CD4-positive, CD25-positive, alpha-beta regulatory T cell (primary cell): Measurements from ENCODE around the gene ARRDC3. TPM values are rescaled to one million over a fixed set of nuclear protein-coding genes. Genes with fewer than 3 reads are reported as not detected.

Experiments used
- ATAC-seq, 2 donors: fragments of 150-1000 bp; cut with Tn5 transposase; one replicate each; pipeline ENCODE4 v1.10.0; 2021; ENCODE audit warnings: low read depth in 2 of 2, moderate number of reproducible peaks in 2 of 2, moderate library complexity in 1 of 2
- DNase-seq, 3 donors: peaks; one replicate each; pipeline versions ENCODE4 v3.0.0 to v3.0.0-alpha.2; 2012 to 2022; ENCODE audit warnings: mixed read lengths in 1 of 3
- H3K27ac ChIP-seq: one replicate; pipeline ENCODE4 v1.7.0; 2013; ENCODE audit warnings: mild to moderate bottlenecking, low read length; ENCODE audit not compliant: insufficient read depth, poor library complexity, severe bottlenecking
- H3K27me3 ChIP-seq: one replicate; pipeline ENCODE4 v1.7.0; 2013; ENCODE audit warnings: low read length; ENCODE audit not compliant: control insufficient read depth, insufficient read depth
- H3K36me3 ChIP-seq: one replicate; pipeline ENCODE4 v1.7.0; 2013; ENCODE audit warnings: mild to moderate bottlenecking, low read length, moderate library complexity; ENCODE audit not compliant: control insufficient read depth, insufficient read depth
- H3K4me1 ChIP-seq: 2 replicates; pipeline ENCODE4 v1.7.0; 2013; ENCODE audit warnings: mild to moderate bottlenecking, low read length; ENCODE audit not compliant: insufficient read depth, control insufficient read depth, poor library complexity, severe bottlenecking
- H3K4me3 ChIP-seq: one replicate; pipeline ENCODE4 v1.7.0; 2013; ENCODE audit warnings: low read depth, mild to moderate bottlenecking, low read length, moderate library complexity
- H3K9me3 ChIP-seq, 2 experiments: 1 replicate in 1 of 2; 2 replicates in 1 of 2; pipeline ENCODE4 v1.7.0; 2013; ENCODE audit warnings: low read length in 2 of 2, mild to moderate bottlenecking in 1 of 2, moderate library complexity in 1 of 2; ENCODE audit not compliant: control insufficient read depth in 2 of 2
- H3K27ac Mint-ChIP-seq, 3 donors: one replicate each; pipeline ENCODE4 v1.8.0; 2020 to 2022; ENCODE audit warnings: mild to moderate bottlenecking in 3 of 3, mixed read lengths in 3 of 3, moderate library complexity in 2 of 3
- H3K27me3 Mint-ChIP-seq: one replicate; pipeline ENCODE4 v1.8.0; 2022; ENCODE audit warnings: mild to moderate bottlenecking, mixed read lengths
- H3K36me3 Mint-ChIP-seq: one replicate; pipeline ENCODE4 v1.8.0; 2020; ENCODE audit warnings: mixed read lengths
- H3K4me1 Mint-ChIP-seq, 4 donors: one replicate each; pipeline ENCODE4 v1.8.0; 2020 to 2022; ENCODE audit warnings: mixed read lengths in 4 of 4, mild to moderate bottlenecking in 1 of 4
- H3K4me3 Mint-ChIP-seq, 4 donors: one replicate each; pipeline ENCODE4 v1.8.0; 2020 to 2022; ENCODE audit warnings: mild to moderate bottlenecking in 4 of 4, mixed read lengths in 4 of 4, moderate library complexity in 3 of 4
- H3K9me3 Mint-ChIP-seq, 7 donors: one replicate each; pipeline ENCODE4 v1.8.0; 2020 to 2022; ENCODE audit warnings: mixed read lengths in 7 of 7, mild to moderate bottlenecking in 3 of 7, moderate library complexity in 2 of 7
- polyA plus RNA-seq, 4 donors: library from polyadenylated mRNA; unstranded; fragments of 300-500 nt; fragmentation: Illumina TruSeq; gene quantifications; one replicate each; pipeline ENCODE4 v1.2.3, GENCODE V29; 2021
- total RNA-seq: library from RNA; stranded (reverse); gene quantifications from one replicate; pipeline ENCODE4 v1.2.3, GENCODE V29; 2022

The ARRDC3 gene
- total and polyA plus RNA-seq, 5 donors from 2014 or later = 102 to 228 (median 187) TPM

DNA sequence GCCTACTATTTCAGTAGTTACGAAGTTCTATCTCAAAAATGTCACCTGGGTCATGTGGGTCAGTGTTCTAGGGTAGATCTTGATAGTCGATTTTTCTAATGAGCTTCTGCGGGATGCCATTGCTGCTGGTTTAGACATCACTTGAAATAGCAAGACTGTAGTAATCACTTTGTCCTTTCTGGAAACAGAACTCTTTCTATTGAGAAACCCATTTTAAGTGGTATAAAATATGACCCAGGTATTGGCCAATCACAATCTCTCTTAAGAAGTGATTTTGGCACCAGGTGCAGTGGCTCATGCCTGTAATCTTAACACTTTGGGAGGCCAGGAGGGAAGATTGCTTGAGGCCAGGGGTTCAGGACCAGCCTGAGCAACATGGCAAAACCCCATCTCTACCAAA is 17.6 kb downstream of the ARRDC3 start:
- Mint-ChIP-seq H3K36me3 (peaks cover 17% of the 10 kb centered on the region), H3K4me1 (peaks cover 15 to 30% (median 23%) of the 10 kb centered on the region in 4 donors), H3K4me3 (no peak overlapping the region), H3K27ac (no peak overlapping the region), H3K27me3 (peaks cover 4% of the 10 kb centered on the region), H3K9me3 (peaks cover 0 to 15% (median 6%) of the 10 kb centered on the region in 7 donors)
- DNase-seq (no peak), ATAC-seq (no peak)
- Histone ChIP-seq H3K4me3 (no peak overlapping the region), H3K4me1 (no peaks in the 10 kb centered on the region), H3K36me3 (peaks cover 35% of the 10 kb centered on the region), H3K27me3 (no peaks in the 10 kb centered on the region), H3K9me3 (peaks cover 8 to 15% of the 10 kb centered on the region in 2 experiments), H3K27ac (no peak overlapping the region)

- Mint-ChIP-seq H3K27me3 (peaks cover 4% of the 10 kb centered on the region), H3K27ac (no peak overlapping the region), H3K4me3 (no peak overlapping the region), H3K4me1 (peaks cover 0 to 14% (median 10%) of the 10 kb centered on the region in 4 donors), H3K9me3 (peaks cover 0 to 16% (median 6%) of the 10 kb centered on the region in 7 donors), H3K36me3 (peaks cover 2% of the 10 kb centered on the region)
- Histone ChIP-seq H3K27ac (no peak overlapping the region), H3K4me1 (no peaks in the 10 kb centered on the region), H3K27me3 (peaks cover 3% of the 10 kb centered on the region), H3K9me3 (peaks cover 10 to 16% of the 10 kb centered on the region in 2 experiments), H3K36me3 (peaks cover 11% of the 10 kb centered on the region), H3K4me3 (no peak overlapping the region)
- DNase-seq (no peak), ATAC-seq (no peak)
Measured at GRCh38 chr5:91362935-91363334, 20.2 kb downstream of the ARRDC3 start.

DNA sequence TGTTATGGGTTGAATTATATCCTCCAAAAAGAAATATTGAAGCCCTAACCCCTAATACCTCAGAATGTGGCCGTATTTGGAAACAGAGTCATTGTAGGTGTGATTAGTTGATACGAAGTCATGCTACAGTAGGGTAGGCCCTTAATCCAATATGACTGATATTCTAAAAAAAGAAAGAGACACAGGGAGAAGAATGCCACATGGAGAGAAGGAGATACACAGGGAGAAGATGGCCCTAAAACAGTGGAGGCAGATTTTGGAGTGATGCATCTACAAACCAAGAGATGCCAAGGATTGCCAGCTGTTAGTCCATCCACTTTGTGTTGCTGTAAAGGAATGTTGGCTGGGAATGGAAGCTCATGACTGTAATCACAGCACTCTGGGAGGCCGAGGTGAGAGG is 21.3 kb downstream of the ARRDC3 start:
- Mint-ChIP-seq H3K9me3 (peaks cover 0 to 16% (median 6%) of the 10 kb centered on the region in 7 donors), H3K4me1 (peaks cover 0 to 19% (median 10%) of the 10 kb centered on the region in 4 donors), H3K27me3 (peaks cover 5% of the 10 kb centered on the region), H3K36me3 (no peaks in the 10 kb centered on the region), H3K27ac (peak overlapping the region in 1 of 3 donors; percentile 56), H3K4me3 (no peak overlapping the region)
- peaks cover 4% of the 10 kb centered on the region for H3K36me3 ChIP-seq
- no peaks in the 10 kb centered on the region for H3K4me1 ChIP-seq
- no peak overlapping the region for H3K27ac ChIP-seq
- no peak overlapping the region for H3K4me3 ChIP-seq
- peaks cover 10 to 16% of the 10 kb centered on the region in 2 experiments for H3K9me3 ChIP-seq
- ATAC-seq = no peak
- DNase-seq = no peak
- peaks cover 3% of the 10 kb centered on the region for H3K27me3 ChIP-seq

- Mint-ChIP-seq H3K9me3 (peaks cover 0 to 16% (median 6%) of the 10 kb centered on the region in 7 donors), H3K27ac (peak overlapping the region; percentile 22 to 56 (median 35)), H3K4me3 (no peak overlapping the region), H3K36me3 (no peaks in the 10 kb centered on the region), H3K27me3 (peaks cover 5% of the 10 kb centered on the region), H3K4me1 (peaks cover 0 to 19% (median 10%) of the 10 kb centered on the region in 4 donors)
- H3K4me1 ChIP-seq = no peaks in the 10 kb centered on the region
- DNase-seq (peak in 1 of 3 donors; percentile 45), ATAC-seq (peak; percentile 58 to 64)
- H3K36me3 ChIP-seq = peaks cover 2% of the 10 kb centered on the region
- no peak overlapping the region for H3K27ac ChIP-seq
- H3K9me3 ChIP-seq = peaks cover 10 to 16% of the 10 kb centered on the region in 2 experiments
- peaks cover 3% of the 10 kb centered on the region for H3K27me3 ChIP-seq
- H3K4me3 ChIP-seq = no peak overlapping the region
Measured at GRCh38 chr5:91361055-91361701, 21.9 kb downstream of the ARRDC3 start.

DNA sequence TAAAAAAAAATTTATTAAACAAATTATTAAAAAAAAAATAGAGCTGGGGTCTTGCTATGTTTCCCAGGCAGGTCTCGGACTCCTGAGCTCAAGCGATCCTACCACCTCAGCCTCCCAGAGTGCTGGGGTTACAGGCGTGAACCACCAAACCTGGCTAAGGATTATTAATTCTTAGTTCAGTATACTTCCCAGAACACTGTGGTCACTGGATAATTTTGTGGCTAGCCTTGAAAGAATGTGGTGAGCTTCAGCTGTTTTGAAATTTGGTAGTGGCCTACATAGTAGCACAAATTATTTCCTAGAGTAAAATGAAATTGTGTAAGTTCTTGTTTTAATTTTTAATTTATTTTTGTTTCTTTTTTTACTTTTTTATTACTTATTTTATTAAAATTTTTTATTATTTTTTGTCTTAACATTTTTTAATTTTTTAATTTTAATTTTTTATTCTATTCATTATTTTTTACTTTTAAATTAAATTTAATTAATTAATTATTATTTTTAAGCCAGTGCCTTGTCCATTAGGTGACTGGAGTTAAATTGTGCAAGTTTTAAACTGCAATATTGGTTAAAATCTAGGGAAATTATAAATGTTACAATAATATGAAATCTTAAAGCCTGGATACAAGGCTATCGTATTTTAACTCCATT is 23.0 kb downstream of the ARRDC3 start:
- DNase-seq (no peak), ATAC-seq (no peak)
- no peak overlapping the region for H3K4me3 Mint-ChIP-seq
- H3K9me3 ChIP-seq = peaks cover 10 to 16% of the 10 kb centered on the region in 2 experiments
- H3K27me3 Mint-ChIP-seq = peaks cover 5% of the 10 kb centered on the region
- no peaks in the 10 kb centered on the region for H3K36me3 Mint-ChIP-seq
- H3K36me3 ChIP-seq = no peaks in the 10 kb centered on the region
- no peaks in the 10 kb centered on the region for H3K4me1 ChIP-seq
- no peak overlapping the region for H3K27ac Mint-ChIP-seq
- H3K27ac ChIP-seq = no peak overlapping the region
- H3K9me3 Mint-ChIP-seq = peaks cover 0 to 16% (median 6%) of the 10 kb centered on the region in 7 donors
- no peak overlapping the region for H3K4me3 ChIP-seq
- peaks cover 3% of the 10 kb centered on the region for H3K27me3 ChIP-seq
- H3K4me1 Mint-ChIP-seq = peaks cover 0 to 19% (median 10%) of the 10 kb centered on the region in 4 donors

DNA sequence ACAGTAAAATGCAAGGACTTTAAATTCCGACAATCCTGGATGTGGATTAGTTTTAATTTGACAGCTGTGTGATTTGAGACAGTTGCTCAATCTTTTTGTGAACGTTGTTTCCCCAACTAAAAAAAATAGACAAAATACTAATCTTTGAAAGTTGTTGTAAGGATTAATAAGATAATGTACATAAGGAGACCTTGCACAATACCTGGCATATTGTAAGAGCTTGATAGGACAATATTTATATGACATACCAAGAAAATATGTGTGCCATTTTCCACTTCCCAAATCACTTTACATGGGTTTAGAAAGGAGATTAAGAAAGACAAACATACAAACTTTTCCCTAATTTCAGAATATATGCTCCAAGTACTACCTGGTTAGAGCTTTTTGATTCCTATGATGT is 25.3 kb downstream of the ARRDC3 start:
- H3K4me1 Mint-ChIP-seq = peaks cover 0 to 19% (median 13%) of the 10 kb centered on the region in 4 donors
- peaks cover 5% of the 10 kb centered on the region for H3K27me3 Mint-ChIP-seq

GRCh38 chr5:91357012-91357634 is 26.0 kb downstream of the ARRDC3 start:
- no peak overlapping the region for H3K27ac ChIP-seq
- Mint-ChIP-seq H3K4me3 (no peak overlapping the region), H3K27ac (no peak overlapping the region), H3K27me3 (peaks cover 5% of the 10 kb centered on the region), H3K9me3 (peaks cover 0 to 16% (median 5%) of the 10 kb centered on the region in 7 donors), H3K36me3 (no peaks in the 10 kb centered on the region), H3K4me1 (peaks cover 0 to 14% (median 13%) of the 10 kb centered on the region in 4 donors)
- peaks cover 10 to 16% of the 10 kb centered on the region in 2 experiments for H3K9me3 ChIP-seq
- no peak for ATAC-seq
- no peak overlapping the region for H3K4me3 ChIP-seq
- no peak for DNase-seq
- H3K27me3 ChIP-seq = peaks cover 3% of the 10 kb centered on the region
- no peaks in the 10 kb centered on the region for H3K36me3 ChIP-seq
- no peaks in the 10 kb centered on the region for H3K4me1 ChIP-seq

More for the DNA sequence above, 25.3 kb downstream of the ARRDC3 start:
- Histone ChIP-seq H3K36me3 (no peaks in the 10 kb centered on the region), H3K4me3 (no peak overlapping the region), H3K9me3 (peaks cover 10 to 16% of the 10 kb centered on the region in 2 experiments), H3K27me3 (peaks cover 3% of the 10 kb centered on the region), H3K27ac (no peak overlapping the region), H3K4me1 (no peaks in the 10 kb centered on the region)
- no peak overlapping the region for H3K27ac Mint-ChIP-seq
- H3K36me3 Mint-ChIP-seq = no peaks in the 10 kb centered on the region
- DNase-seq (no peak), ATAC-seq (no peak)
- no peak overlapping the region for H3K4me3 Mint-ChIP-seq
- H3K9me3 Mint-ChIP-seq = peaks cover 0 to 16% (median 6%) of the 10 kb centered on the region in 7 donors
